SH-SY5Y (cell line): ENCODE measurements around the gene TBRG4.

Experiments used
- GATA2 ChIP-seq: IDR thresholded peaks from 2 replicates; pipeline ENCODE4 v1.6.1; 2011; ENCODE audit warnings: mild to moderate bottlenecking, low read depth, low read length
- GATA3 ChIP-seq: IDR thresholded peaks from 2 replicates; pipeline ENCODE4 v1.6.1; 2011; ENCODE audit warnings: low read depth, mild to moderate bottlenecking, low read length, moderate library complexity

GRCh38 chr7:45088146-45088701 is 23.3 kb downstream of the TBRG4 start:
- TF ChIP-seq GATA3 (no peak), GATA2 (no peak)
